GM04504 (cell line): ENCODE data around the gene AGPS.
"Not testable (repeated sequence)": the region's sequence is repeated elsewhere in the genome, so short reads cannot be mapped to it uniquely, and the experiment has no call there.

Experiments used
- DNase-seq: peaks from one replicate; pipeline ENCODE4 v3.0.0-alpha.2; 2012; ENCODE audit warnings: low read depth

AGPS gene

GRCh38 chr2:177529166-177529565, 136.6 kb downstream of the AGPS start:
- DNase-seq, result no peak

GRCh38 chr2:177530561-177530960, 138.0 kb downstream of the AGPS start:
- no peak for DNase-seq

- DNase-seq, result no peak
These were observed 139.1 kb downstream of the AGPS start for GRCh38 chr2:177531706-177532105.

- no peak for DNase-seq
These were observed 140.0 kb downstream of the AGPS start for GRCh38 chr2:177532567-177532966.

GRCh38 chr2:177533253-177533652, 140.7 kb downstream of the AGPS start:
- DNase-seq, result no peak

- DNase-seq, result no peak
These were observed 142.4 kb downstream of the AGPS start for GRCh38 chr2:177535000-177535399.

GRCh38 chr2:177535958-177536504, 143.5 kb downstream of the AGPS start:
- no peak for DNase-seq

- no peak for DNase-seq
These were observed 144.6 kb downstream of the AGPS start for GRCh38 chr2:177537213-177537612.

- no peak for DNase-seq
These were observed 145.1 kb downstream of the AGPS start for GRCh38 chr2:177537636-177538035.

- no peak for DNase-seq
These were observed 145.8 kb downstream of the AGPS start for GRCh38 chr2:177538323-177538722.

GRCh38 chr2:177540283-177540682, 147.7 kb downstream of the AGPS start:
- no peak for DNase-seq

- DNase-seq, result no peak
These were observed 148.9 kb downstream of the AGPS start for GRCh38 chr2:177541258-177541991.

- no peak for DNase-seq
These were observed 149.8 kb downstream of the AGPS start for GRCh38 chr2:177542396-177542795.

- peak; percentile 47 for DNase-seq
These were observed 150.6 kb downstream of the AGPS start for GRCh38 chr2:177543007-177543760.

GRCh38 chr2:177545143-177545542, 152.6 kb downstream of the AGPS start:
- no peak for DNase-seq

GRCh38 chr2:177545981-177546585, 153.5 kb downstream of the AGPS start:
- DNase-seq, result no peak

- DNase-seq, result no peak
These were observed 154.5 kb downstream of the AGPS start for GRCh38 chr2:177547122-177547521.

- no peak for DNase-seq
These were observed 155.2 kb downstream of the AGPS start for GRCh38 chr2:177547772-177548171.

- DNase-seq, result no peak
These were observed 156.1 kb downstream of the AGPS start for GRCh38 chr2:177548636-177549035.

GRCh38 chr2:177549171-177549570, 156.6 kb downstream of the AGPS start:
- DNase-seq, result no peak

GRCh38 chr2:177550264-177551200, 158.0 kb downstream of the AGPS start:
- no peak for DNase-seq

GRCh38 chr2:177551360-177551759, 158.8 kb downstream of the AGPS start:
- not testable (repeated sequence) for DNase-seq
